Ishikawa (cell line): ENCODE measurements around the gene STAT6.

Experiments
- CEBPB ChIP-seq: IDR thresholded peaks from 2 replicates; pipeline ENCODE4 v1.6.1; 2012
- EP300 ChIP-seq: IDR thresholded peaks from 2 replicates; pipeline ENCODE4 v1.6.1; 2012; ENCODE audit warnings: borderline replicate concordance
- NFIC ChIP-seq: IDR thresholded peaks from 2 replicates; pipeline ENCODE4 v1.6.1; 2012
- RAD21 ChIP-seq: IDR thresholded peaks from 2 replicates; pipeline ENCODE4 v1.6.1; 2012; ENCODE audit warnings: low read depth
- TAF1 ChIP-seq: IDR thresholded peaks from 2 replicates; pipeline ENCODE4 v1.6.1; 2012; ENCODE audit warnings: low read depth, mild to moderate bottlenecking
- TCF12 ChIP-seq: IDR thresholded peaks from 2 replicates; pipeline ENCODE4 v1.6.1; 2012; ENCODE audit warnings: low read depth
- TEAD4 ChIP-seq: IDR thresholded peaks from 2 replicates; pipeline ENCODE4 v1.6.1; 2012
- YY1 ChIP-seq: IDR thresholded peaks from 2 replicates; pipeline ENCODE4 v1.6.1; 2012; ENCODE audit warnings: low read depth
- TF ChIP-seq, protein P1 (sequence below): IDR thresholded peaks from 2 replicates; pipeline ENCODE4 v1.6.1; 2012; ENCODE audit warnings: low read depth, mild to moderate bottlenecking
- TF ChIP-seq, protein P2 (sequence below): IDR thresholded peaks from 2 replicates; pipeline ENCODE4 v1.6.1; 2012

GRCh38 chr12:57134949-57135348 lies 23.8 kb upstream of the STAT6 start:
- TF ChIP-seq TCF12, result no peak
- no peak for TF ChIP-seq TAF1
- TF ChIP-seq, protein P1, sequence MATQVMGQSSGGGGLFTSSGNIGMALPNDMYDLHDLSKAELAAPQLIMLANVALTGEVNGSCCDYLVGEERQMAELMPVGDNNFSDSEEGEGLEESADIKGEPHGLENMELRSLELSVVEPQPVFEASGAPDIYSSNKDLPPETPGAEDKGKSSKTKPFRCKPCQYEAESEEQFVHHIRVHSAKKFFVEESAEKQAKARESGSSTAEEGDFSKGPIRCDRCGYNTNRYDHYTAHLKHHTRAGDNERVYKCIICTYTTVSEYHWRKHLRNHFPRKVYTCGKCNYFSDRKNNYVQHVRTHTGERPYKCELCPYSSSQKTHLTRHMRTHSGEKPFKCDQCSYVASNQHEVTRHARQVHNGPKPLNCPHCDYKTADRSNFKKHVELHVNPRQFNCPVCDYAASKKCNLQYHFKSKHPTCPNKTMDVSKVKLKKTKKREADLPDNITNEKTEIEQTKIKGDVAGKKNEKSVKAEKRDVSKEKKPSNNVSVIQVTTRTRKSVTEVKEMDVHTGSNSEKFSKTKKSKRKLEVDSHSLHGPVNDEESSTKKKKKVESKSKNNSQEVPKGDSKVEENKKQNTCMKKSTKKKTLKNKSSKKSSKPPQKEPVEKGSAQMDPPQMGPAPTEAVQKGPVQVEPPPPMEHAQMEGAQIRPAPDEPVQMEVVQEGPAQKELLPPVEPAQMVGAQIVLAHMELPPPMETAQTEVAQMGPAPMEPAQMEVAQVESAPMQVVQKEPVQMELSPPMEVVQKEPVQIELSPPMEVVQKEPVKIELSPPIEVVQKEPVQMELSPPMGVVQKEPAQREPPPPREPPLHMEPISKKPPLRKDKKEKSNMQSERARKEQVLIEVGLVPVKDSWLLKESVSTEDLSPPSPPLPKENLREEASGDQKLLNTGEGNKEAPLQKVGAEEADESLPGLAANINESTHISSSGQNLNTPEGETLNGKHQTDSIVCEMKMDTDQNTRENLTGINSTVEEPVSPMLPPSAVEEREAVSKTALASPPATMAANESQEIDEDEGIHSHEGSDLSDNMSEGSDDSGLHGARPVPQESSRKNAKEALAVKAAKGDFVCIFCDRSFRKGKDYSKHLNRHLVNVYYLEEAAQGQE, result no peak
- TF ChIP-seq CEBPB, result no peak
- no peak for TF ChIP-seq EP300
- no peak for TF ChIP-seq NFIC
- TF ChIP-seq YY1, result no peak
- TF ChIP-seq, protein P2, sequence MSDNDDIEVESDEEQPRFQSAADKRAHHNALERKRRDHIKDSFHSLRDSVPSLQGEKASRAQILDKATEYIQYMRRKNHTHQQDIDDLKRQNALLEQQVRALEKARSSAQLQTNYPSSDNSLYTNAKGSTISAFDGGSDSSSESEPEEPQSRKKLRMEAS, result no peak
- no peak for TF ChIP-seq RAD21
- TF ChIP-seq TEAD4, result no peak
